OCI-LY3 (cell line): ENCODE results near the gene N4BP2L2.

Experiments
- CTCF ChIP-seq: fragments of 200-600, 300-600 bp; sonication (generic); IDR thresholded peaks from 2 replicates; pipeline ENCODE4 v1.5.1; 2014; ENCODE audit warnings: antibody characterized with exemption, low read length, low read depth
- EZH2phosphoT487 ChIP-seq: fragments of 200-600 bp; shearing (Covaris generic); IDR thresholded peaks from 2 replicates; pipeline ENCODE4 v1.6.1; 2018; ENCODE audit warnings: antibody characterized with exemption, mixed run types, low read depth

GRCh38 chr13:32456591-32456990 is 82.0 kb downstream of the N4BP2L2 start:
- TF ChIP-seq CTCF (no peak), EZH2phosphoT487 (no peak)
